Activated CD8-positive, alpha-beta T cell treated with anti-CD3 and anti-CD28 coated beads for 36 hours (primary cell): ENCODE results near the gene C1orf21. TPM values are rescaled to one million over a fixed set of nuclear protein-coding genes. Genes with fewer than 3 reads are reported as not detected.

Experiments used
- ATAC-seq: fragments of 200-7000 bp; cut with Tn5 transposase; one replicate; pipeline ENCODE4 v1.10.0; 2021; ENCODE audit warnings: mild to moderate bottlenecking, moderate library complexity
- CTCF ChIA-PET: fragments of 350-600 bp; sonication (Branson Sonifier 250); formaldehyde crosslinking; loops from one replicate; lab custom pipeline; 2021; ENCODE audit warnings: antibody characterized with exemption; lab: Charles Lee
- POLR2A ChIA-PET: fragments of 350-600 bp; sonication (Branson Sonifier 250); formaldehyde crosslinking; loops from one replicate; lab custom pipeline; 2021; ENCODE audit warnings: antibody characterized with exemption; lab: Charles Lee
- DNase-seq: peaks from one replicate; pipeline ENCODE4 v3.0.0-alpha.2; 2020
- H3K27ac Mint-ChIP-seq: one replicate; pipeline ENCODE4 v1.8.0; 2021; ENCODE audit warnings: mild to moderate bottlenecking, mixed read lengths
- H3K27me3 Mint-ChIP-seq: one replicate; pipeline ENCODE4 v1.8.0; 2021; ENCODE audit warnings: mixed read lengths
- H3K36me3 Mint-ChIP-seq: one replicate; pipeline ENCODE4 v1.8.0; 2021; ENCODE audit warnings: low read depth, mixed read lengths
- H3K4me1 Mint-ChIP-seq: one replicate; pipeline ENCODE4 v1.8.0; 2021; ENCODE audit warnings: low read depth, mixed read lengths
- H3K4me3 Mint-ChIP-seq: one replicate; pipeline ENCODE4 v1.8.0; 2021; ENCODE audit warnings: mild to moderate bottlenecking, moderate library complexity, mixed read lengths
- H3K9me3 Mint-ChIP-seq: one replicate; pipeline ENCODE4 v1.8.0; 2021; ENCODE audit warnings: mixed read lengths
- CTCF ChIP-seq: fragments of 200-600 bp; IDR thresholded peaks from one replicate; pipeline ENCODE4 v1.8.0; 2022; ENCODE audit warnings: antibody characterized with exemption, mild to moderate bottlenecking
- intact Hi-C: fragments of 100-400 bp; cut with micrococcal nuclease; formaldehyde crosslinking; loops from one replicate; pipeline ENCODE4 v1.10.0; 2022
- total RNA-seq, 2 experiments: library from RNA; stranded (reverse); gene quantifications; one replicate each; pipeline ENCODE4 v1.2.3, GENCODE V29; 2021

Gene C1orf21
- total RNA-seq, 2 experiments from 2014 or later, result 3.8 to 4.6 TPM

- H3K27ac Mint-ChIP-seq, result no peak overlapping the region
Observed at GRCh38 chr1:184626076-184627006, 239.5 kb downstream of the C1orf21 start.

GRCh38 chr1:184627007-184627341, 240.1 kb downstream of the C1orf21 start:
- no peak for TF ChIP-seq CTCF
- intact Hi-C loops, result no loop called here
- Mint-ChIP-seq H3K36me3 (no peaks in the 10 kb centered on the region), H3K27ac (no peak overlapping the region), H3K9me3 (no peaks in the 10 kb centered on the region), H3K4me1 (no peaks in the 10 kb centered on the region), H3K27me3 (no peaks in the 10 kb centered on the region), H3K4me3 (no peak overlapping the region)
- ChIA-PET POLR2A (interaction anchor here (0.8 kb wide), 1 partner anchor 27 kb away, joined by 3 read pairs; no protein-coding TSS in a partner anchor), CTCF (no interaction called here)
- DNase-seq (no peak), ATAC-seq (no peak)

More at GRCh38 chr1:184626076-184627006, 239.5 kb downstream of the C1orf21 start:
- H3K4me3 Mint-ChIP-seq, result no peak overlapping the region
- CTCF ChIA-PET, result no interaction called here
- no peaks in the 10 kb centered on the region for H3K36me3 Mint-ChIP-seq
- no peak for TF ChIP-seq CTCF
- no peaks in the 10 kb centered on the region for H3K27me3 Mint-ChIP-seq
- H3K4me1 Mint-ChIP-seq, result no peaks in the 10 kb centered on the region
- ATAC-seq (no peak), DNase-seq (no peak)
- no peaks in the 10 kb centered on the region for H3K9me3 Mint-ChIP-seq
- POLR2A ChIA-PET, result interaction anchor here (0.8 kb wide), 1 partner anchor 28 kb away, joined by 3 read pairs; no protein-coding TSS in a partner anchor
- intact Hi-C loops, result no loop called here

- no peaks in the 10 kb centered on the region for H3K27me3 Mint-ChIP-seq
- POLR2A ChIA-PET, result no interaction called here
- H3K4me1 Mint-ChIP-seq, result no peaks in the 10 kb centered on the region
- no peak for TF ChIP-seq CTCF
- H3K27ac Mint-ChIP-seq, result no peak overlapping the region
- H3K36me3 Mint-ChIP-seq, result no peaks in the 10 kb centered on the region
- CTCF ChIA-PET, result no interaction called here
- DNase-seq (no peak), ATAC-seq (no peak)
- intact Hi-C loops, result no loop called here
- no peaks in the 10 kb centered on the region for H3K9me3 Mint-ChIP-seq
- no peak overlapping the region for H3K4me3 Mint-ChIP-seq
Observed at GRCh38 chr1:184629266-184629665, 242.4 kb downstream of the C1orf21 start.

GRCh38 chr1:184630679-184631060, 243.8 kb downstream of the C1orf21 start:
- CTCF ChIA-PET, result no interaction called here
- POLR2A ChIA-PET, result no interaction called here

More at GRCh38 chr1:184630679-184631060, 243.8 kb downstream of the C1orf21 start:
- no peaks in the 10 kb centered on the region for H3K36me3 Mint-ChIP-seq
- H3K27ac Mint-ChIP-seq, result no peak overlapping the region
- DNase-seq (no peak), ATAC-seq (no peak)
- no peak overlapping the region for H3K4me3 Mint-ChIP-seq
- H3K27me3 Mint-ChIP-seq, result no peaks in the 10 kb centered on the region
- no peaks in the 10 kb centered on the region for H3K4me1 Mint-ChIP-seq
- intact Hi-C loops, result no loop called here
- no peak for TF ChIP-seq CTCF
- H3K9me3 Mint-ChIP-seq, result no peaks in the 10 kb centered on the region
